GM21576 (cell line): ENCODE results near the gene SMIM10L2A.
"Not testable (repeated sequence)": the region's sequence is repeated elsewhere in the genome, so short reads cannot be mapped to it uniquely, and the experiment has no call there.

ENCODE experiments used
- ATAC-seq: cut with Tn5 transposase; IDR thresholded peaks from one replicate; pipeline ENCODE4 v1.9.1; 2021; ENCODE audit warnings: mild to moderate bottlenecking, moderate library complexity; ENCODE audit not compliant: unreplicated experiment

Gene SMIM10L2A

DNA sequence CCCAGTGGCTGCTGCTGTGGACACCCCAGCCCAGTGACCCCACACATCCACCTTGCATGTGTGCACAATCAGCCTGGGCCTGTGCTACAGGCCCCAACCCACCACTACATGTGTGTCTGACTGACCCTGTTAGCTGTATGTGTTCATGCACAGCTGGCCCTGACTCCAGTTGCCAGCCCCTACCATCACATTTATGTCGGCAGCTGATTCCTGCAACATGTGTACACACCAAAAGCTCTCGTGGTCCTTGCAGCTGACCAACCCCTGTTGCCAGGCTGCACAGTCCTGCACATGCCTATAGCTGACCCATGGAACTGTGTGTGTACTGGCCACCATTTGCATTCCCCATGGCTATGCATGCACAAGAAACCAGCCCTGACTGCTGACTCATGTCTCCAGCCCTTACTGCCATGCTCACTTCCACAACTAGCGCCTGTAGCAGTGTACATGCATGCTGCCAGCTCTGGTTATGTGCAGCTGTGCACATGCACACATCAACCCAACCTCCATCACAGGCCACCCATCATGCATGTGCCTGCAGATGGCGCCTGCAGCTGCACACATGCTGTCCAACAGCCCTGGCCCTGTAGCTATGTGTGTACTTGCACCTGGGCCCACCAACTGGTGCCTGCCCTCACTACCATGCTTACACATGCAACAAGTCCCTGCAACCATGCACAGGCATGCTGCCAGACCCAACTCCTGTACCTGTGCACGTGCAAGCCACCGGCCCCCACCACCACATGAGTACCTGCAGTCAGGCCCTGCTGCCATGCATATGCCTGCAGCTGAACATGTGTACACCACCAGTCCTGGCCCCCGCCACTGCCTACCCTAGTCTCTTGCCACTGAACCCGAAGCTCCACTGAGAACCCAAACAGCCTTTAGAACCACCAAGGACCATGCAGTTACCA is 28.1 kb downstream of the SMIM10L2A start:
- ATAC-seq = no peak

DNA sequence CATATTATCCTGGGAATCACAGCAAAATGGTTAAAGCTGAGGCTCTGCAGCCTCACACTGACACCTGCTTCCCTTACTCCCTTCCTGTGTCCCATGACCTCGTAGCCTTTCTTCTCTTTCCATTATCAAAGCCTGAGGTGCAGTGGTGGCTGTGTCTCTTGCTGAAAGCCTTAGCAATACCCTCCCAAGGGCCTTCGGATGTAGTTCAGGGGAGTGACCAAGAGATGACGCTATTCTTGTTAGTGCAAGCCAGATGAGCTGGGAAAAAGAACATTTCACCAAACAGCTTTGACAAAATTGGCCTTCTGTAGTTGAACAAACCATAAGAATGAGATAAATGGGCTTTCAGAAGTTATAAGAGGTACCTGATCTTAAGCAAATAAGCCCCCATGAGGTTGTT is 31.6 kb downstream of the SMIM10L2A start:
- no peak for ATAC-seq

DNA sequence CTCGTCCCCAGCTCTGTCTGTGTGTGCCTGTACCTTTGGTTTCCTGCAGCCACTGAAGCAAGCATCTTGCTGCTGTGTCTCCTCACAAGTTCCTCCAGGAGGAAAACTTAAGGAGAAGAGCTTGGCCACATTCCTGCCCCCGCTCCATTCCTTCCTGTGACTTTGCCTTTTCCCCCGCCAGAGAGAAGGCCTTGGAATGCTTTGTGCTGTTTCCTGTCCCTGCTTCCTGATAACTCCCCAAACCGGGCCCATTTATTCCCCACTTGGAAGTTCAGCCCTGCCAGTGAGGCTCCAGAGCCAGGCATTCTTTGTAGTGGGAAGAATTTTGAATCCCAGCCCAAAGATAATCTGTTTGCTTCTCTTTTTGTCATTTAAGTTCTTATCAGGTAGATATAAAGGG is 33.1 kb downstream of the SMIM10L2A start:
- no peak for ATAC-seq

DNA sequence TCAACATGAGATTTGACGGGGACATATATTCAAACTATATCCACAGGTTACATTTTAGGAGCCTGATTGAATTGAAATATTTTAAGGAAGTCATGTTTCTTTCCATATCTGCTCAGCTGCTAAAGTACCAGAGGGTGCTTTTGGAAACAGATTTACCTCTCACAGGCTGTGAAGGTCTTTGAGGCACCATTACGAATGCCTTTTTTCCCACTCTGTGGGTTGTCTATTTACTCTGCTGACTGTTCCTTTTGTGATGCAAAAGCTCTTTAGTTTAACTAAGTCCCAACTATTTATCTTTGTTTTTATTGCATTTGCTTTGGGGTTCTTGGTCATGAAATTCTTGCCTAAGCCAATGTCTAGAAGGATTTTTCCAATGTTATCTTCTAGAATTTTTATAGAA is 40.0 kb downstream of the SMIM10L2A start:
- ATAC-seq = not testable (repeated sequence)

DNA sequence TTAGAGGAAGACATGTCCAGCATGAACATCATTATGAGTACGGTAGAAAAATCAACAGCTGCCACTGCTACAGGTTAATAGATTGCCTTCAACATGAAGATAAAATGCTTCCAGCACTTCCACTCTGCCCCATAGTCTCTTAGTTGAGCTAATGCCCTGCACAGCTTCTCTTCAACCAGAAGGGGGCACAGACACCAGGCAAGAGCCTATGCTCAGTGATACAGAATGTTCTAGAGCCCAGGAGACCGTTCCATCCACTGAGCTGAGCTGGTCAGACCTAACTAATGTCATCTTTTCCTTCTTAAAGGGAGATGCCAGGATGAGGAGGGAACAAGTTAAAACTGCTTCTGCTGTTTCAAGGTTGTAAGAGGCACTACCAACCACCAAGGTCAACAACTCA is 42.2 kb downstream of the SMIM10L2A start:
- no peak for ATAC-seq

DNA sequence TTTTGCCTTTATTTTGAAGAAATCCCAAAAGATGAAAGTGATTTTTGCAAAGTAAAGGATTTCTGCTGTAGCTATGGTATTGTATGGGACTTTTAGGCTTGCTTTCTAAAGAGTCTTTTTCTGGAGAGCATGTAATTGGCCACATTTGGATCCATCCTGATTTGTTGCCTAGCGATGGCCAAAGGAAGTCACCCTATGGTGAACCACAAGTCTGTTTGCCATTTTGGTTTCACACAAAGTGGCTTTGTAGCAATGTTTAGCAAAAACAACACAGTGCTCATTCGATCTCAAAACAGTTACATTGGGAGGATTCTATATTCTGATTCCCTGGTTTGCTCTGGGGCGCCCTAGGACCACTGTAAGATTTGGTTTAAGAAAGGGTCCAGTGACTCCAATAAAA is 54.6 kb downstream of the SMIM10L2A start:
- no peak for ATAC-seq

DNA sequence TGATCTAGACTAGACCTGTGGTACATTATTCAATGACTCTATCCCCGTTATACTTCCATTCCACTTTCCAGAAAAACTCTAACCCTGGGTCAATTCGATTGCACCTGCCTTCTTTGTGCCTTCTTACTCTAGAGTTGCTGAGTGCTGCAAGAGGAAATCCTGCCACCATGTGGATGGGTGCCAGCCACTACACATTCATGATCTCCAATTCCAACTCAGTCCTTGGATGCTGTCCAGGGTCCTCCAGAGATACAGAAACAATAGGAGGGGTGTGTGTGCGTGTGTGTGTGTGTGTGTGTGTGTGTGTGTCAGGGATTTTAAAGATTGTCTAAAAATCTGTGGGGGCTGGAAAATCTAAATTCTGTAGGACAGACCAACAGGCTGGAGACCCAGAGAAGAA is 55.8 kb downstream of the SMIM10L2A start:
- ATAC-seq = no peak
